ENCODE results near the gene SIAH1.

SIAH1 gene

GRCh38 chr16:48332978-48333377 is 52.2 kb downstream of the SIAH1 start:
- Histone ChIP-seq H3K36me3 (ENCODE audit: control insufficient read depth in 2 of 2, insufficient read depth in 1 of 2, low read length in 2 of 2) (peaks cover 4 to 48% of the 10 kb centered on the region in 2 experiments), H3K4me3 (ENCODE audit: low read depth, low read length) (no peak overlapping the region), H3K9me3 (ENCODE audit: control insufficient read depth, insufficient read depth, low read depth, low read length) (no peaks in the 10 kb centered on the region), H3K27ac (ENCODE audit: extremely low read depth, low read depth, low read length) (no peak overlapping the region), H3K4me1 (ENCODE audit: control insufficient read depth, insufficient read depth, low read length) (no peaks in the 10 kb centered on the region)
- ChIA-PET POLR2A (no interaction called here), CTCF (interaction anchor here (1.7 kb wide), 1 partner anchor 18 kb away, joined by 3 read pairs; no protein-coding TSS in a partner anchor)
- TF ChIP-seq ZNF214 (tag by site-specific recombination; IDR thresholded peaks at IDR 0.05; ENCODE audit: borderline replicate concordance) (no peak), SCRT1 (tag by site-specific recombination; IDR thresholded peaks at IDR 0.05; ENCODE audit: borderline replicate concordance) (no peak), ZNF114 (tag by site-specific recombination; IDR thresholded peaks at IDR 0.05) (no peak), ZNF146 (tag by site-specific recombination; IDR thresholded peaks at IDR 0.05) (no peak), ZNF169 (tag by site-specific recombination; IDR thresholded peaks at IDR 0.05) (no peak), ZNF133 (tag by site-specific recombination; IDR thresholded peaks at IDR 0.05) (no peak), ZEB2 (tag by site-specific recombination; IDR thresholded peaks at IDR 0.05) (no peak), ZBTB1 (tag by site-specific recombination; IDR thresholded peaks at IDR 0.05) (no peak)

GRCh38 chr16:48330841-48331192 is 54.4 kb downstream of the SIAH1 start:
- H3K4me1 ChIP-seq (ENCODE audit: control insufficient read depth, insufficient read depth, low read length), result no peaks in the 10 kb centered on the region
- no peak overlapping the region for H3K4me3 ChIP-seq (ENCODE audit: low read depth, low read length)
- no peak for TF ChIP-seq ZNF354C (tag by site-specific recombination; IDR thresholded peaks at IDR 0.05; ENCODE audit: borderline replicate concordance, low read depth)
- TF ChIP-seq, protein P1, sequence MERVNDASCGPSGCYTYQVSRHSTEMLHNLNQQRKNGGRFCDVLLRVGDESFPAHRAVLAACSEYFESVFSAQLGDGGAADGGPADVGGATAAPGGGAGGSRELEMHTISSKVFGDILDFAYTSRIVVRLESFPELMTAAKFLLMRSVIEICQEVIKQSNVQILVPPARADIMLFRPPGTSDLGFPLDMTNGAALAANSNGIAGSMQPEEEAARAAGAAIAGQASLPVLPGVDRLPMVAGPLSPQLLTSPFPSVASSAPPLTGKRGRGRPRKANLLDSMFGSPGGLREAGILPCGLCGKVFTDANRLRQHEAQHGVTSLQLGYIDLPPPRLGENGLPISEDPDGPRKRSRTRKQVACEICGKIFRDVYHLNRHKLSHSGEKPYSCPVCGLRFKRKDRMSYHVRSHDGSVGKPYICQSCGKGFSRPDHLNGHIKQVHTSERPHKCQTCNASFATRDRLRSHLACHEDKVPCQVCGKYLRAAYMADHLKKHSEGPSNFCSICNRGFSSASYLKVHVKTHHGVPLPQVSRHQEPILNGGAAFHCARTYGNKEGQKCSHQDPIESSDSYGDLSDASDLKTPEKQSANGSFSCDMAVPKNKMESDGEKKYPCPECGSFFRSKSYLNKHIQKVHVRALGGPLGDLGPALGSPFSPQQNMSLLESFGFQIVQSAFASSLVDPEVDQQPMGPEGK (tag by site-specific recombination; IDR thresholded peaks at IDR 0.05), result no peak
- no peak for TF ChIP-seq ZNF350 (tag by site-specific recombination; IDR thresholded peaks at IDR 0.05)
- no peak for TF ChIP-seq KLF16 (tag by site-specific recombination; IDR thresholded peaks at IDR 0.05)
- TF ChIP-seq ZSCAN5A (tag by site-specific recombination; IDR thresholded peaks at IDR 0.05), result no peak
- TF ChIP-seq KLF9 (tag by site-specific recombination; IDR thresholded peaks at IDR 0.05; ENCODE audit: low read depth), result no peak
- no peak for TF ChIP-seq ZNF585B (tag by site-specific recombination; IDR thresholded peaks at IDR 0.05)
- no peak for TF ChIP-seq ZFP37 (tag by site-specific recombination; IDR thresholded peaks at IDR 0.05)
- no peak for TF ChIP-seq ZSCAN4 (tag by site-specific recombination; IDR thresholded peaks at IDR 0.05)
- no peak for TF ChIP-seq ZNF169 (tag by site-specific recombination; IDR thresholded peaks at IDR 0.05)
- TF ChIP-seq, protein P2, sequence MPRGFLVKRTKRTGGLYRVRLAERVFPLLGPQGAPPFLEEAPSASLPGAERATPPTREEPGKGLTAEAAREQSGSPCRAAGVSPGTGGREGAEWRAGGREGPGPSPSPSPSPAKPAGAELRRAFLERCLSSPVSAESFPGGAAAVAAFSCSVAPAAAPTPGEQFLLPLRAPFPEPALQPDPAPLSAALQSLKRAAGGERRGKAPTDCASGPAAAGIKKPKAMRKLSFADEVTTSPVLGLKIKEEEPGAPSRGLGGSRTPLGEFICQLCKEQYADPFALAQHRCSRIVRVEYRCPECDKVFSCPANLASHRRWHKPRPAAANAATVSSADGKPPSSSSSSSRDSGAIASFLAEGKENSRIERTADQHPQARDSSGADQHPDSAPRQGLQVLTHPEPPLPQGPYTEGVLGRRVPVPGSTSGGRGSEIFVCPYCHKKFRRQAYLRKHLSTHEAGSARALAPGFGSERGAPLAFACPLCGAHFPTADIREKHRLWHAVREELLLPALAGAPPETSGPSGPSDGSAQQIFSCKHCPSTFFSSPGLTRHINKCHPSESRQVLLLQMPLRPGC (tag by site-specific recombination; IDR thresholded peaks at IDR 0.05), result no peak
- CTCF ChIA-PET, result interaction anchor here (0.7 kb wide), 1 partner anchor 589 kb away, joined by 7 read pairs; no protein-coding TSS in a partner anchor
- POLR2A ChIA-PET, result no interaction called here
- no peak overlapping the region for H3K27ac ChIP-seq (ENCODE audit: extremely low read depth, low read depth, low read length)
- no peaks in the 10 kb centered on the region for H3K9me3 ChIP-seq (ENCODE audit: control insufficient read depth, insufficient read depth, low read depth, low read length)
- H3K36me3 ChIP-seq (ENCODE audit: control insufficient read depth in 2 of 2, insufficient read depth in 1 of 2, low read length in 2 of 2), result peaks cover 0 to 31% of the 10 kb centered on the region in 2 experiments; a peak in 2 of 3 replicates
